ENCODE data around the gene RIC3.

The RIC3 gene, protein sequence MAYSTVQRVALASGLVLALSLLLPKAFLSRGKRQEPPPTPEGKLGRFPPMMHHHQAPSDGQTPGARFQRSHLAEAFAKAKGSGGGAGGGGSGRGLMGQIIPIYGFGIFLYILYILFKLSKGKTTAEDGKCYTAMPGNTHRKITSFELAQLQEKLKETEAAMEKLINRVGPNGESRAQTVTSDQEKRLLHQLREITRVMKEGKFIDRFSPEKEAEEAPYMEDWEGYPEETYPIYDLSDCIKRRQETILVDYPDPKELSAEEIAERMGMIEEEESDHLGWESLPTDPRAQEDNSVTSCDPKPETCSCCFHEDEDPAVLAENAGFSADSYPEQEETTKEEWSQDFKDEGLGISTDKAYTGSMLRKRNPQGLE

DNA sequence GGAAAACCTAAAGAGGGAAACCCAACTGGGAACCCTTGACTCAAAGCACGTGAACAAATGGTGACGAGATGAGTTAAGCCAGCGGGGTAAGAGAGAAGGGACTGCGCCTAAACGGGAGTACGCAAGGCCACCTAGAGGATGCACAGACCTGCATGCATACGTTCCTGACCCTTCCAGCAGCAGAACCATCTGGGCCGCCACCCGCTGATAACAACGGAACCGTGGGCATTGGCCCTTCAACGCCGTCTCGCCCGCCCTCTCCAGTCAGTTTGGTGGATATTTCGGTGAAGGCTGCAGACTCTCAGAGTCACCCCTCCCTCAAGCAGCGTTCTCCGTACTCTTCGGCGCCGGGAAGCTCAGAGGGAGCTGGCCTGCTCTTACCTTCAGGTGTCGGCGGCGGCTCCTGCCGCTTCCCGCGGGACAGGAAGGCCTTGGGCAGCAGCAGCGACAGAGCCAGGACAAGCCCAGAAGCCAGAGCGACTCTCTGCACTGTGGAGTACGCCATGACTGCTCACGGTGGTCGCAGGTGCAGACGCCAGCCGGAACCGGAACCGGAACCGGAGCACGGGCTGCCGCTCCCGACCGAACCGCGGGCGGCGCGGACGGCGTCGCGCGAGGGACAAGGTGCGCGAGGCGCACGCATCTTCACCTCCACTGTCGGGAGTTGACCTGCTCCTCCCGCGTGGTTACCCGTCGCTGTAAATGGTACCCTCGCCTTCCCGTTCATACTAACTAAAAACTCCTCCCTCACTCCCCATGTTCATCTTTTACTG is at the start of gene RIC3:
TSS of gene RIC3 (minus strand) at position 541 of the 773 bp plus-strand sequence. CDS start at position 505, 36 bp downstream.
- DNase-seq: peak; percentile 7 to 22 (median 13)

DNA sequence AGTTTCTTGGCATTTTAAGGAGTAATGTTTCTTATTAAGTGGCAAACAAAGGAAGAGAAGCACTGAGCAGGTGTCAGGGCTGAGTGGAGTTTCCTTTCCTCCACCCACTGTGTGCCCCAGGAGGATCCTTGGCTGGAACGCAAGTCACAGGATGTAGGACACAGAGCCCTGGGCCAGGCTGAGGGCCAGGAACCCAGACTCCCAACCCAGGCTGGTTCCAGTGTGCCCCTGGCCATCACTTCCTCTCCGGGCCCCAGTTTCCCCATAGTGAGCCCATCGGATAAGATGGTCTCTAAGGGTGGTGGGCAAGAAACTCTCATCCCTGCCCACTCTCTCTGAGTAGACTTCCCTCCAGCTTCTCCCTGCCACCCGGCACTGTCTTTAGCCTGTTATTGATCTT is 49.6 kb upstream of the RIC3 start:
- DNase-seq: no peak

DNA sequence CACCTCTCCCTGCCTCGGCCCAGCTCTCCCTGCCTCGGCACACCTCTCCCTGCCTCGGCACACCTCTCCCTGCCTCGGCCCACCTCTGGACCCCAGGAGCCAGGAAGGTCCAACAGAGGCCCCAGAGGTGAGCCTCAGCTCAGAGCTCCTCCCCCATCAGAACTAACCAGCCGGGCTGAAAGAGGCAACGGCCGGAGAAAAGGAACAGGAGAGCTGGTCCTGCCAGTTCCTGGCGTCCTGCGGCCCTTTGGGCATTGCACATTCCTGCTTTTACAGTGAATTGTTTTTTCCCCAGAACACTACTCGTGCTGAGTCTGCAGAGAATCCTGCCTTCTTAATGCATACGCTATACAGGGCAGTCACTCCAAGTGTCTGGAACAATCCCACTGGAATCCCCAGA is 49.1 kb upstream of the RIC3 start:
- no peak for DNase-seq

- DNase-seq: no peak
Observed at GRCh38 chr11:8217136-8217535, 48.3 kb upstream of the RIC3 start.

- DNase-seq: peak; percentile 56 to 79 (median 64)
Observed at GRCh38 chr11:8213376-8213775, 44.6 kb upstream of the RIC3 start.

- DNase-seq: peak; percentile 31 to 73 (median 60)
Observed at GRCh38 chr11:8209208-8209807, 40.5 kb upstream of the RIC3 start.

GRCh38 chr11:8207080-8208000 is 38.5 kb upstream of the RIC3 start:
- peak in 1 of 3 donors; percentile 28 for DNase-seq

DNA sequence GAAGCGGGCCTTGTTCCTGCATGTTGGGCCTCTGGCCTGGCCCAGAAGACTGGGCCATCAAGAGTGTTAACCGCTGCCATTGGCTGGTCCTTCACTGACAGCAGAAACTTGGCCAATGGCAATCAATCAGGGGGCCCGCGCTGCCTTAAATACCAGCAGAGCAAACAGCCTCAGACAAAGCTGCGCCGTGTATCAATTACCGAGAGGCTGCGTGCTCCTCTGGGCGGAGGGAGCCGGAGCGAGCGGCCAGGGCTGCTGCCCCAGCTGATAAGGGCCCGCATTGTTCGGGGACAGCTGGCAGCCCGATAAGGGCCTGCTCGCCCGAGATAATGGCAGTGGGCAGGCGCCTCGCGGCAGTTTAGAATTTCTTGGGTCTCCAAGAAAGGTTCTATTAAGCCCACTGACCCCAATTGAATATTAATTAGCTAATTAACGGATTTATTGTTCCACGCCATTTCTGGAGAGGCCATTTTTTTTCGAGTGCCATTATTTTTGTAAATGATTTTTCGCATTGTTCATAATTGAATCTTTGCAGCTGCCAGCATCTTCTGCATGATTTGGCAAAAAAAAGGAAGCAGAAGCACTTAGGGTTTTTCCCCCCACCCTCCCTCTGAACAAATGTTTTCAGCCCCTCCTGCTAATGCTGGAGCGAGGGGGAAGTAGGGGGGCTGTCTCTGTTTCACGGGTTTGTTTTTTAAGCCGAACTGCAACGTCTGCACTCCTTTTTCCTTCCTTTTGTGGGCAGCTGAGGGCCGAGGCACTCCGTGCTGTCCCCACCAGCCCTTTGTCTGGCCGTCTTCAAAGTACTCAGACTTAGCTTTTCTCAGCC is 37.6 kb upstream of the RIC3 start:
- DNase-seq: peak; percentile 78 to 82 (median 81)

GRCh38 chr11:8205566-8205965 is 36.7 kb upstream of the RIC3 start:
- no peak for DNase-seq

- DNase-seq: no peak
Observed at GRCh38 chr11:8204596-8204995, 35.8 kb upstream of the RIC3 start.

DNA sequence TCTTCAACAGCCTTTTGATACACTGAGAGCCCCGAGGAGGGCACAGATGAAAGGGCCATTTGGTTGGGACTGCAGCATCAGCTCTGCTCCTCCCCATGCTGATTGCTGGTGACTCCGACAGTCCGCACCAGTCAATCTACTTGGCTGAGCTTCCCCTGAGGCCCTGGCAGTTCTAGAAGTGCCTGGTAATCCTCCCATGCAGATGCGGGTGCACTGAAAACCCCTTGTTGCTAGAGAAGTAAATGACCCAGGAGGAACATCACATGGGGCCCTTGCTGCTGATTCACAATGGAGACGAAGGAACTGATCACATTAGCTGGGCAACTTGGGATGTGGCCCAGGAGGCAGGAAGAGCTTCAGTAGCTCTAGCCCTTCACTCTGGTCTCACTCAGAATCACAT is 35.2 kb upstream of the RIC3 start:
- peak; percentile 62 to 69 (median 62) for DNase-seq

DNA sequence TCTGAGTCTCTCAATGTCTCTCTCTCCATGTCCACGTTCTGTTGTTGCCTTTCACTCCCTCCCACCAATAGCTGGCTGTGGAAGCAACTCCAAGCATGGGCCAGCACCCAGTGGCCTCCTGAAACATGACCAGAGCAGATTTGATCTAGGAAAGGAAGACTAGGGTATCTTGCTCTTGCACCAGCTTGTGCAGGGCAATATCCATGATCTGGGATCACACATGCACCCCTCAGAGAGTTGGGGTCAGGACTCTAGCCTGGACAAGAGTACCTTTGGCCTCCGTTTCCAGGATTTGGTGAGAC is 34.5 kb upstream of the RIC3 start:
- no peak for DNase-seq

DNA sequence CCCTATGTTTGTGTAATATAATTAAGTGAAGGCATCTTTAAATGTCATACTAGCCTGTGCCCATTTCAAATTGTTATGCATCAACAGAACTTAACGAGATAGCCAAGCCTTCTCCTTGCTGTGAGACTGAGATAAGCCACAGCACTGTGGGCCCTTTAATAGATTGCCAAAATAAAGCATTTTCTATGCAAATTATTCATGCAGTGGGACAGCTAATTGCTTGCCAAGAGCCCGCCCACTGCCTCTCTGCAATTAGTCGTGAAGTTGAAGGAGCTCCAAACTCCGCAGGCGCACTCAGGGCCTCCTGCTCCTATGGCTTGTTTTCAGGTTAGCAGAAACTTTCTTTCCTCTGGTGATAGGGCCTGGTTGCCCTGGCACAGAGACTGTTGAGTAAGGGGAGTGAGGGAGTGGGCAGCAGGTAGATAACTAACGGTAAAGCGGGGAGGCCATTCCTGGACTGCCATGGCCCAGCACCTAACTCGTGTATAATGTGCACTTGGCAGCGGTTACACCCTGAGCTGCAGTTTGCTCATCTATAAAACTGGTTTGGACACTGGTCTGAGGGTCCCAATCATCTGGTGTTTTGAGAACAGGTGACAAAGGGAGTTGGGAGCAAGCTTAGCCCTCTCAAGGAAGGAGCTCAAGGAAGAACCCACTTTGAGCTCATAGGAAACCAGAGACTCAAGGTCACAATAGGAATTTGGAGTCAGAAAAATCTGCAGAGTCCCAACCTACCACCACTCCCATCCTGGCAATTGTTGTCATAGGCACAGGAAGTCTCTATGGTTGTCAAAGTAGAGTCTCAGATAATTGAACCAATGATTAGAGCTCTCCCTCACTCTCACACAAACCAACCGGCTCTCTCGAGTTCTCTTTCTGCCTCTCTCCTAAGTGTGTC is 33.9 kb upstream of the RIC3 start:
- DNase-seq: no peak

DNA sequence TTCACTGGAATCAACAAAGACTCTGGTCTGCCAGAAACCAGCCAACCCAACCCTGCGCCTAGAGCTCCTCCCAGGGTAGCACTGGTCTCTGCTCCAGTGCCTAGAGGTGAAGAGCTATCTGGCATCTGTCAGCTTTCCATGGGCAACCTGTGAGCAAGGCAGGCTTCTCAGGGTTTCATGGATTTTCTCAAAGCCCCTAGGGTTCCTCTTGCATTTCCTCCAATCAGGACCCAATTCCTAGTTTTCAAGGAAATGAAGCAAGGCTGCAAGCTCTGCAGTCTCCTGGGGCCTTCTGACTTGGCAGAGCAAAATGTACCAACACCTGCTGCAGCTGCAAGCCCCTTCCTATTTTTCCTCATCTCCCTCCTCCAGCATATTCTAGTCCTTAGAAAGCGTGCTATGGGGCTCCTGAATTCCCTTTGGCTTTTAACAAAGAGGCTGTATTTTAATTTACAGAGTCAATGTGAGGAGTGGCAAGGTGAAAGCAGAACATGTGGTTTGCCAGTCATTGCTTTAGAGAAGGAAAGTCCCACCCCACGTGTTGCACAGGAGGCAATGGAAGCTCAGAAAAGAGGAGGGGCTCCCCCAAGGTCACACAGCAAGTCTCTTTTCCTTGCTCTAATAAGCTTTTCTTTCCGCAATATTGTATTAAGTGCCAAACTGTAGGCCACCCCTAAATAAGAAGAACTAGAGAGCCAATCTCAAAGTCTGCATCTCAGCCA is 33.0 kb upstream of the RIC3 start:
- DNase-seq: peak; percentile 66 to 74 (median 71)

DNA sequence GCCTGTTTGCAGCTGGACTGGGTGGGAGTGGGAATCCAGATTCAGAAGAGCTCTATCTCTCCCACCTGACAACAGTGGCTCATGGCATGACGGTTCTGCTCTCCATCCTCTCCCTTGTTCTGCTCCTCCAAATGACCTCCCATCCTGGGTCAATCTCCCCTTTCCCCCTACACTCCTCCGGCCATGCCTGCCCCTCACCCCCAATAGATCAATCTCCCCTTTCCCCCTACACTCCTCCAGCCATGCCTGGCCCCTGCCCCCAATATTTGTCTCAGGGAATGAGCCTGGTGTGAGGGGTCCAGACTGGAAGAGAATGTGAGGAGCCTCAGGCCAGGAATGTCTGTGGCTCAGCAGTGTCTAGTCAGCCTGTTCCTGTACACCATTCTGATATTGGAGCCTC is 30.9 kb upstream of the RIC3 start:
- DNase-seq: no peak

- DNase-seq: no peak
Observed at GRCh38 chr11:8196749-8197148, 27.9 kb upstream of the RIC3 start.

- peak; percentile 18 to 40 (median 28) for DNase-seq
Observed at GRCh38 chr11:8194956-8195355, 26.1 kb upstream of the RIC3 start.

DNA sequence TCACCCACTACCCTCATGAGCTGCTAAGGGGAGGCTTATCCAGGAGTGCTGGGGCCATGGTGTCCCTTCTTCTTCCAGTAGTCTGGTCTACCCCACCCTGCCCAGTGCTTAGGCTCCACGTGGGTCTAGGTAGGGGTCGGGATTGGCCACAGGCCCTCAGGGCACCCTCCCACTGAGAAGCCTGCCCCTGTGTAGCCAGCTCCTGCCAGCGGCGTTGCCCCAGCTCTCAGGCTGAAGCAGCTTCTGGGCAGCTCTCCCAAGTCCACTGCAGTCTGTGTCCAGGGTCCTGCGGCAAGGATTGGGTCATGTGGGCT is 24.0 kb upstream of the RIC3 start:
- DNase-seq: no peak

DNA sequence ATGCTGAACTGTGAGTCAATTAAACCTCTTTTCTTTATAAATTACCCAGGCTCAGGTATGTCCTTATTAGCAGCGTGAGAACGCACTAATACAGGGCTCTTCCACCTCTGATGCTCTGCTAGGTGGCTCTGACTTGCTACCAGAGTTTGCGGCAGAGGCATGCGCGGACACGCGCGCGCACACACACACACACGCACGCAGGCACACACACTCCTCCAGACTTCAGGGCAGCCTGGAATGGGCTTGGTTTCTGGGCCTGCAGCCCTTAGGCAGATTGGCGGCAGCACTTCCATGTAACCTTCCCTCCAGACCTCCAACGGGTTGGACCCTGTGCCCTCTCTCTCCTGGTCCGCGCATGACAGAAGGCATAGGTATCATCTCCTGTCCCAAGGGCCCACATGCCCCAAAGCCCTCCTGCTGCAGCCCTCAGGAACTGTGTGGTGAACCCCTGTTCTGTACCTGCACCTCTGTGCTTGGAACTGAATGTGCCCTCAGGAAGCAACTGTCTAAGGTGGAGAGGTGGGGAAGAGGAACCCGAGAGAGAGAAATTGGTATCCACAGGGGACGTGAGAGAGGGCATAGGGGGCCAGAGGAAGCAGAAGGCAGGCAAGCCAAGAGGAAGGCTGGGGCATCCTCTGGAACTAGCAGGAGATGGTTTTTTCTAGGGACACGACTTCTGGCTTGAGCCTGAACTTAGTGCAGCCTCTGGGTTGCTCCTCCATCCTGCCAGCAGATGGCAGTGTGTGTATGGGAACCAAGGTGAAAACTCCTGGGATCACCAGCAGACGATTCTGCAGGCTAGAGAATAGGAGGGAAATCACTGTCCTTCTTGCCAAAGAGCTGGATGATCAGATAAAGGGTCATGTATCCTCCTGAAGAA is 23.4 kb upstream of the RIC3 start:
- peak; percentile 76 to 86 (median 83) for DNase-seq
